GM18511 (cell line): Measurements from ENCODE around the gene HOMER1.
"Not testable (repeated sequence)": the region's sequence is repeated elsewhere in the genome, so short reads cannot be mapped to it uniquely, and the experiment has no call there.

Experiments used
- ATAC-seq: cut with Tn5 transposase; IDR thresholded peaks from one replicate; pipeline ENCODE4 v1.9.1; 2021; ENCODE audit warnings: mild to moderate bottlenecking, moderate library complexity; ENCODE audit not compliant: unreplicated experiment

The HOMER1 gene

DNA sequence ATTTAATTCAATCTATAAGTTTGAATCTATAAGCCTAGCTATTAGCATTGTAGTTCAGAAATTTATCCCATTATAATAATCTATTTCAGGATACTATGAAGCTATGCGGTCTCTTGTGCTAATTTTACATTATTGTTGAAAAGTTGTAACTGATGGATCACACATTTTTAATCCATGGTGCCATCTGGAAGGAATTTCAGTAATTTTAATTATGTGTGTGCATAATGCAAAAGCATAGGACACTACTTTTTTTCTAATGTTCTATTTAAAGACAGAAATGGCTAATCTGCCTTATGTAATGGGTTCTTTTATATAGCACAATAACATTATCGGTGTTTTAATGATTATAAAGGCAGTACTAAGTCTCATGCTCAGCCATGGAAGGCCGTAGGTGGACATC, 90.6 kb downstream of the HOMER1 start:
- no peak for ATAC-seq

DNA sequence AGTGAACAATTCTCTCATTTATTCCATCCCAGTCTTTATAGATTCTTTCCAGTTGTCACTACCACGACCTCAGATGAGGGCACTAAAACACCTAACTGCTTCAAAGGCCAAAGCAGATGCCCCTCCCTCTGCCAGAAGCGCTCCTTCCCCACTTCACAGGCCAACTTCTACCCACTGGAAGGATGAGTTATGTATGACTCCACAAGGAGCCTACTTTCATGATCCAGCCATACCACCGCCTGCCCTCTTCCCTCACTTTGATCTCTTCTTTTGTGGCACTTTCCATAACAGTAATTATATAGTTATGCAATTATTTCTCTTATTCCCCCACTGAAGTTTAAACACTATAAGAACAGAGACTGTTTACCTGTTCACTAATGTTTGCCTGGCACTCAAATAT, 93.7 kb downstream of the HOMER1 start:
- ATAC-seq: no peak

DNA sequence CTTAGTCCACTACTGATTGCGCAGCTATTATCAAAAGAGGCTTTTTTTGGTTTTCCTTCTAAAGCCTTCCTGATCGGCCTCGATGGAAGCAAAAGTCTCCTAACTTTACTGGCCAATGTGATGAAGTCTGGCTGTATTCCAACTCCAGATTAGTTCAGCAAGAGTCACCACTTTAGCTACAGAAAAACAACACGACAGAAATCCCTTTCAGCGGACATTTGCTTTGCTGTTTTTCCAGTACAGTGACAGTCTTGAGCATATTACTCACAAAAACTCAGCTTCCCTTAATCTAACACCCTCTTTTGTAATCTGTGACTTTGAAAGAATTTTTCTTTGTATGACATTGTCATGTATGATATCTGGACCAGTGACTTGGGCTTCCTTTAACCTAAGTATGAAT, 95.7 kb downstream of the HOMER1 start:
- ATAC-seq: no peak

DNA sequence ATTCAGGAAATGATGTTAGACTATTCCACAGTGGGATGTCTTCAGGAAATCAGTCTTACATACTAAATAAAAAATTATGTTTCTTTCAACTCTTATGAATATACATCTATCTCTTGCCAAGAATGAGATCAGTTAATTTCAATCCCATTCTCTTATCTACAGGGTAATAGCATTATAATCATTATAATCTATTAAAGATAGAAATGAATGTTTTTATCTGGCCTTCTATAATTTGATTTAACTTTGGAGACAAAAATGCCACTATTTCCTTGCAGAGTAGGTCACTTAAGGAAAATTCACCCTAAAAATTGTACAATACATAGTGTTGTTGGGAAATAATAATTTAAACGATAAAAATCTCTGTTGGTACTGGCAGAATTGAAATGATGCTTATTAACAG, 96.4 kb downstream of the HOMER1 start:
- no peak for ATAC-seq

DNA sequence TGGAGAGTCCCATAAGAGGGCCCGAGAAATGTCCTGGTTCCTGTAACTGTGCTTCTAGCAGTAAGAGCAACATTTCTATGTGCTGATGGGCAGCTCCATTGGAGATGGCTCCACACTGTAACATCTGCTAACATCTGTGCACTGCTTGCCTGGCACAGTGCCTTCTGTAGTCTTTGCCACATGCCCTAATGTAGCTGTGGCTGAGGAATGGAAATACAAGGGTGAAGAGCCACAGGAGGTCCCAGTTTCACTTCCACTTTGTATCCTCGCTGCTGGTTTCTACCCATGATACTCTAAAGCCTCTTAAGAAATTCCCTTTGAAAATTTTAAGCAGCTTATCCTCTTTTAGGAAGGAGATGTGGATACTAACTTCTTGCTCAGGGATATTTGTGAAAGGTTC, 97.4 kb downstream of the HOMER1 start:
- ATAC-seq: peak; percentile 94

DNA sequence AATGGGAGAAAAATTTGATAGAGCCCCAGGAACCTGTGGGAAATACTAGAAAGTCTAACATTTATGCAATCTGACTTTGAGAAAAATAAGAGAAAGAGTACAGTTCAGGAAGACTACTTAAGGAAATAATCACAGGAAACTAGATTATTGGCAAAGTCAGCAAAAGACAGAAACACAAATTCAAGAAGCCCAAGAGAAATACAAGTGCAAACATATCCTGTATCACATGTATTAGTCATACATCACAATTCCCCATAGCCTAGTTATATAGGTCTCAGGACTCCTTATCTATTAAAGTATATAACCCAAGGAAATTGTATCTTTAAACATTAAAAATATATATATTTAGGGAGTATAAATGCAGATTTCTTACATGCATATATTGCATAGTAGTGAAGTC, 100.8 kb downstream of the HOMER1 start:
- ATAC-seq: no peak

DNA sequence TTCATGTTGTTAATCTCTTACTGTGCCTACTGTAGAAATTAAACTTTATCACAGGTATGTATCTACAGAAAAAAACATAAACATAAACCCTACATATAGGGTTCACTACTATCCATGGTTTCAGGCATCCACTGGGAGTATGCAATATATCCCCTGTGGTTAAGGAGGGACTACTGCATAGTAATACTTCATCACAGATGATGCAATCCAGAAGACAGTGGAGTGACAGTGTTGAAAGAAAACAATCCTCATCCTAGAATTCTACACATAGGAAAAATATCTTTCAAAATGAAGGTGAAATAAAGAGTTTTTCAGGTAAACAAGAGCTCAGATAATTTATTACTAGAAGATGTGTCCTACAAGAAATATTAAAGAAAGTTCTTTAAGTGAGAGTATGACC, 105.9 kb downstream of the HOMER1 start:
- no peak for ATAC-seq

DNA sequence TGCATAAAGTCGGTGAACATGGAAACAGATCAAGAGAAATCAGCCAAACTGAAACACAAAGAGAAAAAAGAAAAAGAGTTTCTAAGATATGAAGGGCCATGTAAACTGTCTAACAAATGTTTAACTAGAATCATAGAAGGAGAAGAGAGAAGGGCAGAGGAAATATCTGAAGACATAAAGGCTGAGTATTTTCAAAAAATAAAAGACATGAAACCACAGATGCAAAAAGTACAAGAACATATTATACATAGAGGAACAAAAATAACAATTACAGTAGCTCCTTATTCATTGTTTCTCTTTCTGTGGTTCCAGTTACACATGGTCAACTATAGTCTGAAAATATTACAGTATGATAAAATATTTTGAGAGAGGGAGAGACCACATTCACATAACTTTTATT, 106.3 kb downstream of the HOMER1 start:
- no peak for ATAC-seq

DNA sequence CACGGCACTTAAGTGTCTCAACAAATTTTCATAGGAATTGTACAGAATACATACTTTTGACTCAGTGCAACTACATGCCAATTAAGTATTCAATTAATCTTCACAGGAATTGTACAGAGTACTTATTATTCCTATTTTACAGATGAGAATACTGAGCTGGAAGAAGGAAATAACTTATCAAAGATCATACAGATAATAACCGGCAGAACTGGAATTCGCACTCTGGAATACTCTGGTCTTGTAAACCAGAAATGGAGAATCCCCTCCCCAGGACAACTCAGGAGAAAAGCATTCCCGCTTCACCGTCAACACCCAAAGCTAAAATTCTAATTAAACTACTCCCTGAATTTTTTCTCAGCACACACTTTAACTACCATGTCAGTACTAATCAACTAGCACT, 112.7 kb downstream of the HOMER1 start:
- no peak for ATAC-seq

DNA sequence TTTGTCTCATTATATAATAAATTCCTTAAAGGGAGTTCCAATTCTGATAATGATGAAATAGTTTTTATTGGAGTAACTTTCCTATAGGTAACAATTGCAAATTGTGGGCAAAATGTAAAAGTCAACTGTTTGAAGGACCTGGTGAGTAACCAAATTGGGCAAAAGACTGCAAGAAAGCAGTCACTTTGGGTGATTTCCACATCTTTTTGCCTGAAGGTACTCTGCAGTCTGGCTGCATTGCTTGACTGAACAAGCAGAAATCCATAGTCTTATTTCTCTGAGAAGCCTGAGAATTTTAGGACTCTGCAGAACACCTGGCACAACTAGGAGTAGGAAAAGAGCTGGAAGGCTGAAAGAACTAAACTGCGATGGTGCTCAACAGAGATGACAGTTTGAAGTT, 114.9 kb downstream of the HOMER1 start:
- ATAC-seq: no peak

DNA sequence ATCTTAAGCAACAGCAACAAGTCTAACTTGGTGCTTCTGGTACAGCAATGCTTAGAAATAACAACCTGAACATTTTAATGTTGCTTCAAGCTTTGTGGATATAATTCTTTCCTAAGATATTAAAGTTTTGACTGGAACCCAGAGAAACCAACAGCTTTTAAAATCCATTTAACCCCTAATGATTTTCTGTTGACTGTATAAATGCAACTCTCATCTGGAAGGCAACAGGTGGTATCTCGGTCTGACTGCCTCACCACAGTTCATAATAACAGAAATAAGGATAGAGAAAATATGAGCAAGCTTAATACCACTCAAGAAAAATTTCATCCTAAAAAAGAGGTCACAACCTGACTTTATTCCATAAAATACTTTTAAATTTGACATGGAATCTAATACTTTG, 116.9 kb downstream of the HOMER1 start:
- ATAC-seq: no peak

DNA sequence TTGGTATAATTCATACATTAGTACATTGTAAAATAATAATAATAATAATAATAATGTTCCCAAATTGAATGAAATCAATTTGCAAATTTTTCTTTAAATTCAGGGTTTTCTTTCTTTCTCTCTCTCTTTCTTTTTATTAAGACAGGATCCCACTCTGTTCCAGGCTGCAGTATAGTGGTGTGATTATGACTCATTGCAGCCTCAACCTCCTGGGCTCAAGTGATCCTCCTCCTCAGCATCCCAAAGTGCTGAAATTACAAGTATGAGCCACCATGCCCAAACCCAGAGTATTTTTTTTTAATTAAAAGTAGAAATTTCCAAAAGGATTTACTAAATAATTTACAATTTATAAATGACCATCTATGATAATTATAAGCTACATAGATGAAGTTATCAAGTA, 117.7 kb downstream of the HOMER1 start:
- no peak for ATAC-seq

DNA sequence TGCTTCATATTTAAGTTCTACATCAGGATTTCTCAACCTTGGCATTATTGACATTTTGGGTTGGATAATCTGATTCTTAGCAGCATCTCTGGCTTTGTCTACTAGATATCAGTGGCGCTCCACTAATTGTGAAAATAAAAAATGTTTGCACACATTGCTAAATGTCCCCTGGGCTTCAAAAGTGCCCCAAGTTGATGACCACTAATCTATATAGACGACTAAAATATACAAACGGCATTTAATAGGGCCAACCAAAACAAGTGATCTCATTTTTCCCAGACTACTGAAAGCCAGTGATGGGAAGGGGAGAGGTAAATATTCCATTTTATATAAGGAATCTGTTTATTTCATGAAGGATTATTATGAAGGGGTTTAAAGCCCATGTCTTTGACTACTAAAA, 118.6 kb downstream of the HOMER1 start:
- no peak for ATAC-seq

DNA sequence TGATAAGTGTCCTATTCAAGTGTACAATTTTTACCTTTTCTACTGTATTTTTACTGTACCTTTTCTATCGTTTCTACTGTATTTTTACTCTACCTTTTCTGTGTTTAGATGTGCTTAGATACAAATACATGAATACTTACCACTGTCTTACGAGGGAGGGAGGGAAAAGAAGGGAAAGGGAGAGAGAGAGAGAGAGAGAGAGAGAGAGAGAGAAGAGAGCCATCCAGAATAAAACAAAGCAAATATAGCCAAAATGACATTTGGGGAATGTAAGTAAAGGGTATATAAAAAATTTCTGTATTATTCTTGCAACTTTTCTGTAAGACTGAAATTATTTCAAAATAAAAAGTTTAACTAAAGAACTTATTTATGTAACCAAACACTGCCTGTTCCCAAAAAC, 121.2 kb downstream of the HOMER1 start:
- ATAC-seq: no peak

DNA sequence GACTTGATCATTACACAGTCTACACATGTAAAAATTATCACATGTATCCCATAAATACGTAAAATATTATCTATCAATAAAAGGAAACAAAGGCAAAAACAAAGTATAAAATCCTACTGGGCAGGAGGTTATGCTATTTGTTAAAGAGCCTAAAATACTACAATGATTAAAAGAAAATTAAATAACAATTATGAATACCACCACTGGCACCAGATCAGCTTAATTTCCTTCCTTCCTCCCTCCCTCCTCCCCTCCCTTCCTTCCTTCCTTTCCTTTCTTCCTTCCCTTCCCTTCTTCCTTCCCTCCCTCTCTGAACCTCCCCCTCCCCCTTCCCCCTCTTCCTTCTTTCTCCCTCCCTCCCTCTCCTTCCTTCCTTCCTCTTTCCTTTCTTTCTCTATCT, 127.3 kb downstream of the HOMER1 start:
- ATAC-seq: no peak

DNA sequence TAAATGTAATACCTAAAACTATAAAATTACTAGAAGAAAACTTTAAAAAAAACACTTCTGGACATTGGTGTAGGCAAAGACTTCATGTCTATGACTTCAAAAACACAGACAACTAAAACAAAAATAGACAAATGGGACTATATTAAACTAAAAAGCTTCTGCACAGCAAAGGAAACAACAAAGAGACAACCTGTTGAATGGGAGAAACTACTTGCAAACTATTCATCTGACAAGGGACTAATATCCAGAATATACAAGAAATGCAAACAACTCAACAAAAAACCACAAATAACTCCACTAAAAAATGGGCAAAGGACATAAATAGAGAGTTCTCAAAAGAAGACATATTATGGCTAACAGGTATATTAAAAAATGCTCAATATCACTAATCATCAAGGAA, 128.8 kb downstream of the HOMER1 start:
- ATAC-seq: not testable (repeated sequence)

DNA sequence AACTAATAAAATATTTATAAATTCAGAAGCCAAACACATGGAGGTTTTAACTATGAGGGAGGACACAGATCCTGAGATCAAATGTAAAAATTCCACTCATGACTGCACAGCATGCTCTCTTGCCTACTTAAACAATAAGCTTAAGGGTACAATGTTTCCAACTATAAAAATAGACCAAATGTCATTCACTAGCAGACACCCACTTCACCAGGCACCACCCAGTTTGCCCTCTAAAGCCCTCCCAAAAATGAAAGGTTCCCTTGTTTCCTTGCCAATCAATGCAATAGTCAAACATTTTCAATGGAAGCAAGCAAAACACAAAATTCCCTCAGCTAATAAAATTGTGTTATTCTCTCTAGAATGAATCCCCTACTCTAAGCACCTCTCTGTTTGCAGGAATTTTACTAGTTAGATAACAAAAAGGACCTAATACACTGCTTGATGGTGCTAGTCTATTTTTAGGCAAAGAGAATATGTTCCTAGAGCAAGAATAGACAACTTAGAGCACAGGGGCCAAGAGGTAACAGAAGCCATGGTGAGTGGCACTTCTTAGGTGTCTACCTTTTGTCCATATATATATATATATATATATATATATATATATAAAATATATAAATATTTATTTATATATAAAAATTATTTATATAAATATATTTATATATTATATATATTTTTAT, 135.3 kb downstream of the HOMER1 start:
- ATAC-seq: no peak

DNA sequence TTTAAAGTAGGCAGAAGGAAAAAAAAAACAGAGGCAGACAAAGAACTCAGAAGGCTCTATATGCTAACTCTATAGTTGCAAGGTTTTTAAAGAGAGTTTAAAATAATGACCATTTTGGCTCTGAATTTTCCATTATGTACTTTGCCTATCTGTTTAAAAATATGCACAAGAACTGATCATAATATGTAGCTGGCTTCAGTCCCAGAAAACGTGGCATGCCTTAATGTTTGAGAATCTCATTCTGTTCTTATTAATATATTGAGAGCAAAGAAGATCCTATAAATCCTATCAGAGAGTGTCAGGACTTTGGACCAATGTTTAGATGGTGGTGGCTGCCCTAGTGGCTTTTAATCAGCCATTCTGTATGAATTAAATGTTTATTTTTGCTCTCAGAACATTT, 156.5 kb downstream of the HOMER1 start:
- ATAC-seq: no peak

DNA sequence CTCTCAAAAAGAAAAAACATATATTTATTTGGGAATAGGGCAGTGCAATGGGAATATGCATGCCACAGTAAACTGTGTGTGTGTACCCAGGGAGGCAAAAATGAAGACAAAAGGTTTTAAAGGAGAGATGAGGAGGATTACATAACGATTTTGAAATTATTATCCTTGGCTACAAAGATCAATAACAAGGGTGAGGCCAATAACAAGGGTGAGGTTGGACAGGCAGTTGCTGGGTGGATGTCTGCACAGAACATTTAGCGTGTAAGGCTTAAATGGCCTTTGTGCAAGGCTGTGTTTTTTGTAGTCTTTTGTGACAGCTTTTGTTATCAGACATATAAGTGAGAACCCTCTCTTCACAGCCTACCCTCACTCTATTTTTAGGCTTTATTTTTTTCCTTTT, 164.1 kb downstream of the HOMER1 start:
- no peak for ATAC-seq

DNA sequence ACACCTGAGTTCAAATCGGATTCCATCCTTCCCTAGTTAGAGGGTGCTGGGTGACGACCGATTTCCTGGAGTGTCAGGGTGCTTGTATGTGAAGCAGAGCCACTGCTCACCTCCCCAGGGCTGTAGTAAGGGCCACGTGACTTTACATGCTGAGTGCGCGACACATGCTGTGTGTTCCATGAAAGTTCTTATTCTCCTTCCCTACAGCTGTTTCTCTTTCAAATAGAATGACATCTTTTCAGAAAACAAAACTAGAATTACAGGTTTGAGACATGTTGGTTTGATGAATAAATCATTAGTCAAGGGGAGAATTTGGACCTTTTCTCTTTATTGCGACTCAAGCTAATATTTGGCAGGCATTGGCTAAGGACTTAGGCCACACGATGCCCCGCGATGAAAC, 164.9 kb downstream of the HOMER1 start:
- no peak for ATAC-seq

DNA sequence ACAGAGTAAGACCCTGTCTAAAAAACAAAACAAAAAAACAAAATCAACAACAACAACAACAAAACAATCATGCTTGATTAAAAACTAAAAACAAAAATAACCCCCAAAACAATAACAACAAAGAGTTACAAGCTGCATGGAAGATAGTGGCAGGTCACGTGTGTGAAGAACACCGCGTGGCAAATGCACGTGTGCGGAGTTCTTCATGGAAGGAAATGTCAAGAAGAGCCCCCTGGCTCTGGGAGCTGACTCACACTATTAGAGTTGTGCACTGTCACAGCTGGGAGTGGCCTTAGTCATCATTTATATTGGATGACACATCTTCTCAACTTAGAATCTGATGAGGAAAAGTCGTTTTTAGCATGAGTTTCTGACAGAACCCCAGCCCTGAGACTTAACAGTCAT, 167.5 kb downstream of the HOMER1 start:
- no peak for ATAC-seq

DNA sequence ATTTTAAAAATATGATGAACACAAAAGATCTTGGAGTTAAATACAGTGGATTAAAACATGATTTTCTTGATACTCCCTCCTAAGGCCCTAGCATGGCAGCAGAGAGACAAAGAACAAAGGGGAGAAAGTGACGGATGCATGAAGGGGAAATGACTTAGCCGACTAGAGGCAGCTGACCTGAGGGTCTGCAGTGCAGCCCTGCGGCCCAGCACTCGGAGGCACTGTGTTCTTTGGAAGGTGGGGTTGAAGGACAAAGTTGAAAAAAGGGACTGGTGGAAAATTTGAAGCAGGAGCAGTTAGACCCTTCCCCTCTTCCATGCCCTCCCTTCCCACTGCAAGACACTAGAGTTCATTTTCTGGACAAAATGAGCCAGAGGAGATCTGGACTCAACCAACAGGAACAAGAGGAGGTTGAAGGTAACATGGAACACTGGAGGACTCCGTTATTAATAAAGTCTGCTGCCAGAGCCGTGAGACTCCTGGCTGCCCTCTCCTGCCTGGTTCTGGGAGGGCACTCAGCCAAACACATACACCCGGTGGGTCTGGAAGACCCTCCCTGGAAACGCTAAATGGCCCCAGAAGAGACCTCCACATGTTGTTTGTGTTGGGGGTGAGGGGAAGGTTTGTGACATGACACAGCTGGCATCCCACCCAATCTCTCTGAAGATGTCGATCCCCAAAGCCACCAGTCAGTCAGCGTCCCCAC, 179.9 kb downstream of the HOMER1 start:
- no peak for ATAC-seq

DNA sequence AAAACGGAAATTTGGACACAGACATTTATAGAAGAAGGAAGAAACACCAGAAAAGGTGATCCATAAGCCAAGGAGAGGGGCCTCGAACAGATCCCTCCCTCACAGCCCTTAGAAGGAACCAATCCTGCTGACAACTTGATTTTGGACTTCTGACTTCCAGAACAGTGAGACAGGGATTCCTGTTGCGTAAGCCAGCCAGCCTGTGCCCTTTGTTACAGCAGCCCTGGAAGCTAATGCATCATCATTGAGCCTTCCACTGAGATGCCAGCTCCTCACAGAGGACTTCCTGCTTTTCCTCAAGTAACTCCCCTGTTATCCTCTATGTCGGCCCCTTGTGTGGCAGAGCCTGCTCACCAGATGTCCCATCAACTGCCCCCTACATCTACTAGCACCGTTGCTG, 183.9 kb downstream of the HOMER1 start:
- ATAC-seq: no peak
